Endothelial cell (in vitro differentiated cells): ENCODE measurements around the gene KRT4. TPM values are rescaled to one million over a fixed set of nuclear protein-coding genes. Genes with fewer than 3 reads are reported as not detected.
A peak's percentile ranks its signal among the peaks of the same experiment; 100 is the strongest.

ENCODE experiments used
- DNase-seq: peaks from one replicate; pipeline ENCODE4 v3.0.0; 2021; ENCODE audit warnings: low spot score
- H3K27ac Mint-ChIP-seq: one replicate; pipeline ENCODE4 v1.8.0; 2021; ENCODE audit warnings: mixed read lengths, inconsistent platforms; ENCODE audit not compliant: unreplicated experiment
- H3K27me3 Mint-ChIP-seq: one replicate; pipeline ENCODE4 v1.8.0; 2021; ENCODE audit warnings: mild to moderate bottlenecking, moderate library complexity, mixed read lengths, inconsistent platforms; ENCODE audit not compliant: unreplicated experiment
- H3K36me3 Mint-ChIP-seq: one replicate; pipeline ENCODE4 v1.8.0; 2021; ENCODE audit warnings: mild to moderate bottlenecking, low read depth, mixed read lengths, inconsistent platforms; ENCODE audit not compliant: unreplicated experiment
- H3K4me1 Mint-ChIP-seq: one replicate; pipeline ENCODE4 v1.8.0; 2021; ENCODE audit warnings: mild to moderate bottlenecking, mixed read lengths, inconsistent platforms; ENCODE audit not compliant: unreplicated experiment
- H3K4me3 Mint-ChIP-seq: one replicate; pipeline ENCODE4 v1.8.0; 2021; ENCODE audit warnings: mild to moderate bottlenecking, mixed read lengths, inconsistent platforms; ENCODE audit not compliant: unreplicated experiment
- H3K9me3 Mint-ChIP-seq: one replicate; pipeline ENCODE4 v1.8.0; 2021; ENCODE audit warnings: mixed read lengths, inconsistent platforms; ENCODE audit not compliant: unreplicated experiment
- CTCF ChIP-seq: fragments of 200-600 bp; sonication (generic); IDR thresholded peaks from one replicate; pipeline ENCODE4 v1.5.0; 2021; ENCODE audit warnings: antibody characterized with exemption; ENCODE audit not compliant: unreplicated experiment
- total RNA-seq: library from RNA; stranded (reverse); fragmentation: NEBNext Ultra II Directional; extraction: Animal tissue kit (Norgen Biotek cat#: 25700); gene quantifications from one replicate; pipeline ENCODE4 v1.2.1, GENCODE V29; 2021; ENCODE audit not compliant: unreplicated experiment

Gene KRT4
- total RNA-seq, 1 donor from 2014 or later = not detected

GRCh38 chr12:52792185-52793029 is 21.5 kb downstream of the KRT4 start:
- Mint-ChIP-seq H3K36me3 (no peaks in the 10 kb centered on the region), H3K27ac (no peak overlapping the region), H3K4me3 (no peak overlapping the region), H3K4me1 (no peaks in the 10 kb centered on the region), H3K9me3 (no peaks in the 10 kb centered on the region), H3K27me3 (peaks cover 5% of the 10 kb centered on the region)
- no peak for TF ChIP-seq CTCF
- no peak for DNase-seq

- Mint-ChIP-seq H3K27ac (no peak overlapping the region), H3K27me3 (peaks cover 5% of the 10 kb centered on the region), H3K4me3 (no peak overlapping the region), H3K4me1 (no peaks in the 10 kb centered on the region), H3K36me3 (no peaks in the 10 kb centered on the region), H3K9me3 (no peaks in the 10 kb centered on the region)
- TF ChIP-seq CTCF = no peak
- DNase-seq = no peak
Measured at GRCh38 chr12:52791271-52792184, 22.4 kb downstream of the KRT4 start.

- no peak for DNase-seq
- Mint-ChIP-seq H3K27me3 (peaks cover 5% of the 10 kb centered on the region), H3K36me3 (no peaks in the 10 kb centered on the region), H3K9me3 (no peaks in the 10 kb centered on the region), H3K27ac (peak overlapping the region; percentile 52), H3K4me1 (no peaks in the 10 kb centered on the region), H3K4me3 (no peak overlapping the region)
- TF ChIP-seq CTCF = no peak
Measured at GRCh38 chr12:52790427-52791270, 23.3 kb downstream of the KRT4 start.

- H3K27ac Mint-ChIP-seq = no peak overlapping the region
- no peak overlapping the region for H3K4me3 Mint-ChIP-seq
- peaks cover 8% of the 10 kb centered on the region for H3K27me3 Mint-ChIP-seq
- H3K4me1 Mint-ChIP-seq = no peaks in the 10 kb centered on the region
- no peaks in the 10 kb centered on the region for H3K9me3 Mint-ChIP-seq
- DNase-seq = no peak
- H3K36me3 Mint-ChIP-seq = no peaks in the 10 kb centered on the region
- no peak for TF ChIP-seq CTCF
Measured at GRCh38 chr12:52789637-52790426, 24.1 kb downstream of the KRT4 start.
